ENCODE data around the gene CLEC3B.

GRCh38 chr3:45010811-45011333 lies 15.2 kb upstream of the CLEC3B start:
- TF ChIP-seq CTCF (conservative IDR thresholded peaks at IDR 0.05; ENCODE audit: low read depth, low read length) (no peak), EZH2 (IDR thresholded peaks at IDR 0.05; ENCODE audit: low read length, unreplicated experiment) (no peak), EZH2phosphoT487 (IDR thresholded peaks at IDR 0.05; ENCODE audit: borderline replicate concordance, low read length) (no peak)
